ENCODE measurements around the gene CDK5. TPM values are rescaled to one million over a fixed set of nuclear protein-coding genes. Genes with fewer than 3 reads are reported as not detected.

CDK5 gene
- total RNA-seq, 1 experiment from 2014 or later, result 19.8 TPM

DNA sequence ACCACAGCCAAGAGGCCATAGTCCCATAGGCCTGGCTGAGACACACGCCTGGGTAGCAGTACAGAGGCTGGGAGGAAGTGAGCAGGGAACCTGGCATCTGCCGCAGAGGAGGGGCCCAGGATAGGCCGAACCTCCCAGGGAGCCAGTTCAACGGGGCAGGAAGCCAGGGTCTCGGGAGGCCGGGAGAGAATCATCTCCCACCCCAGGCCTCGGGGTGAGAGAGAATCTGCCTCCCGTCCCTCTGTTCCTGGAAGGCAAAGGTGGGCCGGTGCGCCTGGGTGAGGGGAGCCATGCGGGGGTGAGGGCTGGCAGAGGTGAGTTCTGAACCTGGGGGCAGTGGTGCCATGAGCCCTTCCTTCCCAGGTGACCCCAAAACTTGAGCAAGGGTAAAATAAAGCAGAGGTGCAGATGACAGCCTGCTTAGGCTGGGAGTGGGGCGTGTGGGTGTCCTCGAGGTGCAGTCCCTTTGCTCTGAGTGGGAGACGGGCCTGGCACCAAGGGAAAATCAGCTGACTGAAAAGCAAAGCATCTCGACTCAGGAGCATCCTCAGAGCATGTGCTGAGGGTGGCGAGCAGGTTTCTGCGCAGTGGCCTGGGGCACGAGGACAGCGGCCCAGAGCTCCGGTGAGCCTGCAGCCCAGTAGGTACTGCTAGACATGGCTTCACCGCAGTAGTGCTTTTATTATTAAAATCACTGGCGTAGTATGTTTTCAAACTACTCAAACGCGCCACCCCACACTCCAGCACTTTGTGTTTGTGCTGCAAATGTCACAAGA, 44.1 kb upstream of the CDK5 start:
- H3K4me2 ChIP-seq (ENCODE audit: low read length), result no peak overlapping the region
- no peak for TF ChIP-seq RAD21 (IDR thresholded peaks at IDR 0.05; ENCODE audit: low read depth)
- H3K27ac ChIP-seq (ENCODE audit: low read depth, low read length), result no peak overlapping the region
- H3K4me3 ChIP-seq (replicated peaks in 1 of 2; ENCODE audit: low read depth in 1 of 2, low read length in 2 of 2), result no peak overlapping the region
- CTCF ChIA-PET, result no interaction called here
- no TSS peak for BruUV-seq (replicated peaks)
- ATAC-seq (no peak), DNase-seq (ENCODE audit: low read depth, low spot score) (no peak)
- H3K9me3 ChIP-seq (ENCODE audit: control insufficient read depth in 1 of 2, insufficient read depth in 1 of 2, low read depth in 1 of 2, low read length in 2 of 2), result no peaks in the 10 kb centered on the region
- intact Hi-C loops (cut with micrococcal nuclease), result no loop called here
- H3K79me2 ChIP-seq (ENCODE audit: insufficient read depth, low read length), result peaks cover 88% of the 10 kb centered on the region
- H3K9ac ChIP-seq (ENCODE audit: low read length), result no peak overlapping the region
- H4K20me1 ChIP-seq (ENCODE audit: insufficient read depth), result no peaks in the 10 kb centered on the region
- RAD21 ChIA-PET (ENCODE audit: low non-redundant PET in 1 of 2, low total read pairs in 2 of 2, uncharacterized antibody in 2 of 2, unreplicated experiment in 2 of 2), result no interaction called here
- H3K9me2 ChIP-seq (ENCODE audit: insufficient read depth), result no peaks in the 10 kb centered on the region
- H3K27me3 ChIP-seq (ENCODE audit: insufficient read depth, low read length), result no peaks in the 10 kb centered on the region
- POLR2A ChIA-PET, result no interaction called here
- H3K4me1 ChIP-seq (ENCODE audit: control insufficient read depth in 1 of 2, insufficient read depth in 2 of 2, low read length in 2 of 2), result no peaks in the 10 kb centered on the region
- no peak overlapping the region for H2AFZ ChIP-seq (ENCODE audit: low read depth, low read length, poor library complexity, severe bottlenecking)
- H3K36me3 ChIP-seq (ENCODE audit: control insufficient read depth in 1 of 2, insufficient read depth in 2 of 2, low read length in 2 of 2), result peaks cover 0 to 2% of the 10 kb centered on the region in 2 experiments; a peak in 1 of 4 replicates

DNA sequence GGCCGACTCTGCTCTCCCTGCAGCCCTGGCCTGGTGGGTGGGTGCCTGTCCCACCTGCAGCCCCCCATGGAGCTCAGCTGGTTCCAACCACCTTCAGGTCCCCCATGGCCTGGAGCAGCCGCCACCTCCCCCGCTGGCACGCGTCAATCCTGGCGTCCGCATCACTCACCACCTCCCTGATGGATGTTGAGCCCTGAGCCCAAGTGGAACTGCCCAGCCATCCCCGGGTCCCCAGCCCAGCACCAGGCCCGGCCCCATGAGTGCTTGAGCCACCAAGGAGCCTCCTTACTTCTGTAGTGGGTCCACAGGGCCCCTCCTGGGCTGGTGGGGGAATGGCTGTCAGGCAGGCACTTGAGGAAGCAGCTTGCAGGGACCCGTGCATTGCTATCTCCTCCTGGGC, 43.2 kb upstream of the CDK5 start:
- H3K4me3 ChIP-seq (replicated peaks in 1 of 2; ENCODE audit: low read depth in 1 of 2, low read length in 2 of 2), result no peak overlapping the region
- TF ChIP-seq, protein P1, sequence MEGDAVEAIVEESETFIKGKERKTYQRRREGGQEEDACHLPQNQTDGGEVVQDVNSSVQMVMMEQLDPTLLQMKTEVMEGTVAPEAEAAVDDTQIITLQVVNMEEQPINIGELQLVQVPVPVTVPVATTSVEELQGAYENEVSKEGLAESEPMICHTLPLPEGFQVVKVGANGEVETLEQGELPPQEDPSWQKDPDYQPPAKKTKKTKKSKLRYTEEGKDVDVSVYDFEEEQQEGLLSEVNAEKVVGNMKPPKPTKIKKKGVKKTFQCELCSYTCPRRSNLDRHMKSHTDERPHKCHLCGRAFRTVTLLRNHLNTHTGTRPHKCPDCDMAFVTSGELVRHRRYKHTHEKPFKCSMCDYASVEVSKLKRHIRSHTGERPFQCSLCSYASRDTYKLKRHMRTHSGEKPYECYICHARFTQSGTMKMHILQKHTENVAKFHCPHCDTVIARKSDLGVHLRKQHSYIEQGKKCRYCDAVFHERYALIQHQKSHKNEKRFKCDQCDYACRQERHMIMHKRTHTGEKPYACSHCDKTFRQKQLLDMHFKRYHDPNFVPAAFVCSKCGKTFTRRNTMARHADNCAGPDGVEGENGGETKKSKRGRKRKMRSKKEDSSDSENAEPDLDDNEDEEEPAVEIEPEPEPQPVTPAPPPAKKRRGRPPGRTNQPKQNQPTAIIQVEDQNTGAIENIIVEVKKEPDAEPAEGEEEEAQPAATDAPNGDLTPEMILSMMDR (IDR thresholded peaks at IDR 0.05 in 2 of 3, conservative IDR thresholded peaks at IDR 0.05 in 1 of 3; ENCODE audit: borderline replicate concordance in 1 of 3, insufficient read depth in 1 of 3, low read depth in 2 of 3, low read length in 2 of 3), result no peak
- TF ChIP-seq, protein P2, sequence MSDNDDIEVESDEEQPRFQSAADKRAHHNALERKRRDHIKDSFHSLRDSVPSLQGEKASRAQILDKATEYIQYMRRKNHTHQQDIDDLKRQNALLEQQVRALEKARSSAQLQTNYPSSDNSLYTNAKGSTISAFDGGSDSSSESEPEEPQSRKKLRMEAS (IDR thresholded peaks at IDR 0.05), result no peak
- TF ChIP-seq CBX3 (IDR thresholded peaks at IDR 0.05; ENCODE audit: low read depth), result no peak
- TF ChIP-seq ZNF274 (IDR thresholded peaks at IDR 0.05; ENCODE audit: low read depth, low read length), result no peak
- TF ChIP-seq FOSL1 (IDR thresholded peaks at IDR 0.05; ENCODE audit: low read depth), result no peak
- no peak for TF ChIP-seq EZH2 (IDR thresholded peaks at IDR 0.05)
- TF ChIP-seq, protein P3, sequence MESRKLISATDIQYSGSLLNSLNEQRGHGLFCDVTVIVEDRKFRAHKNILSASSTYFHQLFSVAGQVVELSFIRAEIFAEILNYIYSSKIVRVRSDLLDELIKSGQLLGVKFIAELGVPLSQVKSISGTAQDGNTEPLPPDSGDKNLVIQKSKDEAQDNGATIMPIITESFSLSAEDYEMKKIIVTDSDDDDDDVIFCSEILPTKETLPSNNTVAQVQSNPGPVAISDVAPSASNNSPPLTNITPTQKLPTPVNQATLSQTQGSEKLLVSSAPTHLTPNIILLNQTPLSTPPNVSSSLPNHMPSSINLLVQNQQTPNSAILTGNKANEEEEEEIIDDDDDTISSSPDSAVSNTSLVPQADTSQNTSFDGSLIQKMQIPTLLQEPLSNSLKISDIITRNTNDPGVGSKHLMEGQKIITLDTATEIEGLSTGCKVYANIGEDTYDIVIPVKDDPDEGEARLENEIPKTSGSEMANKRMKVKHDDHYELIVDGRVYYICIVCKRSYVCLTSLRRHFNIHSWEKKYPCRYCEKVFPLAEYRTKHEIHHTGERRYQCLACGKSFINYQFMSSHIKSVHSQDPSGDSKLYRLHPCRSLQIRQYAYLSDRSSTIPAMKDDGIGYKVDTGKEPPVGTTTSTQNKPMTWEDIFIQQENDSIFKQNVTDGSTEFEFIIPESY (IDR thresholded peaks at IDR 0.05; ENCODE audit: extremely low read depth, insufficient replicate concordance, low read length), result no peak
- no peak for TF ChIP-seq POLR2AphosphoS5 (IDR thresholded peaks at IDR 0.05; ENCODE audit: low read depth, low read length)
- TF ChIP-seq, protein P4, sequence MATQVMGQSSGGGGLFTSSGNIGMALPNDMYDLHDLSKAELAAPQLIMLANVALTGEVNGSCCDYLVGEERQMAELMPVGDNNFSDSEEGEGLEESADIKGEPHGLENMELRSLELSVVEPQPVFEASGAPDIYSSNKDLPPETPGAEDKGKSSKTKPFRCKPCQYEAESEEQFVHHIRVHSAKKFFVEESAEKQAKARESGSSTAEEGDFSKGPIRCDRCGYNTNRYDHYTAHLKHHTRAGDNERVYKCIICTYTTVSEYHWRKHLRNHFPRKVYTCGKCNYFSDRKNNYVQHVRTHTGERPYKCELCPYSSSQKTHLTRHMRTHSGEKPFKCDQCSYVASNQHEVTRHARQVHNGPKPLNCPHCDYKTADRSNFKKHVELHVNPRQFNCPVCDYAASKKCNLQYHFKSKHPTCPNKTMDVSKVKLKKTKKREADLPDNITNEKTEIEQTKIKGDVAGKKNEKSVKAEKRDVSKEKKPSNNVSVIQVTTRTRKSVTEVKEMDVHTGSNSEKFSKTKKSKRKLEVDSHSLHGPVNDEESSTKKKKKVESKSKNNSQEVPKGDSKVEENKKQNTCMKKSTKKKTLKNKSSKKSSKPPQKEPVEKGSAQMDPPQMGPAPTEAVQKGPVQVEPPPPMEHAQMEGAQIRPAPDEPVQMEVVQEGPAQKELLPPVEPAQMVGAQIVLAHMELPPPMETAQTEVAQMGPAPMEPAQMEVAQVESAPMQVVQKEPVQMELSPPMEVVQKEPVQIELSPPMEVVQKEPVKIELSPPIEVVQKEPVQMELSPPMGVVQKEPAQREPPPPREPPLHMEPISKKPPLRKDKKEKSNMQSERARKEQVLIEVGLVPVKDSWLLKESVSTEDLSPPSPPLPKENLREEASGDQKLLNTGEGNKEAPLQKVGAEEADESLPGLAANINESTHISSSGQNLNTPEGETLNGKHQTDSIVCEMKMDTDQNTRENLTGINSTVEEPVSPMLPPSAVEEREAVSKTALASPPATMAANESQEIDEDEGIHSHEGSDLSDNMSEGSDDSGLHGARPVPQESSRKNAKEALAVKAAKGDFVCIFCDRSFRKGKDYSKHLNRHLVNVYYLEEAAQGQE (IDR thresholded peaks at IDR 0.05; ENCODE audit: low read depth), result no peak
- TF ChIP-seq SP1 (IDR thresholded peaks at IDR 0.05; ENCODE audit: low read depth), result no peak

More for the DNA sequence above, 43.2 kb upstream of the CDK5 start:
- intact Hi-C loops (cut with micrococcal nuclease), result no loop called here
- Histone ChIP-seq H3K36me3 (ENCODE audit: control insufficient read depth in 1 of 2, insufficient read depth in 2 of 2, low read length in 2 of 2) (peaks cover 0 to 2% of the 10 kb centered on the region in 2 experiments; a peak in 1 of 4 replicates), H3K9me2 (ENCODE audit: insufficient read depth) (no peaks in the 10 kb centered on the region), H3K79me2 (ENCODE audit: insufficient read depth, low read length) (peaks cover 92% of the 10 kb centered on the region), H3K27me3 (ENCODE audit: insufficient read depth, low read length) (no peaks in the 10 kb centered on the region), H3K4me1 (ENCODE audit: control insufficient read depth in 1 of 2, insufficient read depth in 2 of 2, low read length in 2 of 2) (no peaks in the 10 kb centered on the region), H3K27ac (ENCODE audit: low read depth, low read length) (no peak overlapping the region), H3K4me2 (ENCODE audit: low read length) (no peak overlapping the region), H2AFZ (ENCODE audit: low read depth, low read length, poor library complexity, severe bottlenecking) (no peak overlapping the region), H3K9me3 (ENCODE audit: control insufficient read depth in 1 of 2, insufficient read depth in 1 of 2, low read depth in 1 of 2, low read length in 2 of 2) (no peaks in the 10 kb centered on the region), H4K20me1 (ENCODE audit: insufficient read depth) (no peaks in the 10 kb centered on the region), H3K9ac (ENCODE audit: low read length) (no peak overlapping the region)
- ChIA-PET RAD21 (ENCODE audit: low non-redundant PET in 1 of 2, low total read pairs in 2 of 2, uncharacterized antibody in 2 of 2, unreplicated experiment in 2 of 2) (no interaction called here), POLR2A (no interaction called here), CTCF (no interaction called here)
- ATAC-seq, result no peak
- no TSS peak for BruUV-seq (replicated peaks)
- DNase-seq (ENCODE audit: low read depth, low spot score), result no peak

All from HCT116 (cell line).